Left ventricle myocardium superior (tissue), 1 donor: ENCODE data around the gene GPD1L. TPM values are rescaled to one million over a fixed set of nuclear protein-coding genes. Genes with fewer than 3 reads are reported as not detected.
"Not testable (repeated sequence)": the region's sequence is repeated elsewhere in the genome, so short reads cannot be mapped to it uniquely, and the experiment has no call there.

Experiments
- ATAC-seq: fragments of 200-7000 bp; cut with Tn5 transposase; one replicate; pipeline ENCODE4 v1.9.1; 2020; ENCODE audit warnings: mild to moderate bottlenecking, moderate library complexity
- DNase-seq: peaks from one replicate; pipeline ENCODE4 v3.0.0-alpha.2; 2020
- intact Hi-C: fragments of 100-400 bp; cut with micrococcal nuclease; formaldehyde crosslinking; loops from one replicate; pipeline ENCODE4 v1.11.0; 2022
- long read RNA-seq: library from polyadenylated mRNA; unstranded; transcript quantifications from one replicate; pipeline ENCODE4 v2.0.0, GENCODE V29; 2021
- total RNA-seq: library from RNA; stranded (reverse); fragmentation: NEBNext Ultra II Directional; extraction: Animal tissue kit (Norgen Biotek cat#: 25700); gene quantifications from one replicate; pipeline ENCODE4 v1.2.1, GENCODE V29; 2021
- donor health status: DM: no; HTN: yes; CAD: no; lungs with severe emphysema.

The GPD1L gene
- total RNA-seq: 246 TPM
- long read RNA-seq, full-length matches to known transcripts: 215 of 320 reads
- long read RNA-seq, partial matches to known transcripts: 3 of 320 reads
- long read RNA-seq, other reads (novel, unspliced or antisense): 102 of 320 reads

DNA sequence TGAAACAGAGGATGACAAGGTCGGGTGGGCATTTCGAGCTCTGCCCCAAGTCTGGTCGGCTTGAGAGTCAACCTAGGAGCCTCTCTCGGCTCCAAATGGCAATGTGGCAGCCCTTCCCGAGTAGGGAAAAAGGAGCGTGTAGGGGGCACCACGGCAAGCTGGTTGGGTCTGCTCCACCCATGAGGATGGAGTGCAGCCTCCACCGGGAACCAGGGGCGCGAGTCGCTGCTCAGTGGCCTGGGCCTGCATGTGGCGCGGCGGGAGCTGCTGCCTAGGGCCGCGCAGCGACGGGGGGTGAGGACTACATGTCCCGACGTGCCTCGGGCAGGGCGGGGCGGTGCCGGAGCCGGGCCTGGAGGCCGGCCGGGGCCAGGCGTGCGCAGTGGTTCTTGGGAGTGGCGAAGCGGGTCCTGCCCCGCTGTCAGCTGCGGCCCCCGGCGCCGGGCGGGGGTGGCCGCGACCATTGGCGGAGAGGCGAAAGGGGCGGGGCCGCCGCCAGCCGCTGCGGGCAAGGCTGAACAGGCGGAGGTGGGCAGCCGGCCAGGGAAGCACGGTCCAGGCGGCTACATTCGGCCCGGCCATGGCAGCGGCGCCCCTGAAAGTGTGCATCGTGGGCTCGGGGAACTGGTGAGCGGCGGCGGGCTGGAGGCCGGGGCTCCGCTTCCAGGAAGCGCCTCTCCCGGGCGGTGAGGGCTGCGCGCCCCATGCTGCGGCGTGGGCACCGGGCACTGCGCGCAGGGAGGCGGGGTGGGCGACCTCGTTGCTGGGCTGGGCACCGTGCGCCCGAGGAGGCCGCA lies at the start of gene GPD1L:
Gene GPD1L, plus strand, starts transcription at position 489 of the 797 bp plus-strand sequence. Its CDS starts 92 bp downstream, at position 581.
- intact Hi-C loops: no loop called here
- peak; percentile 98 for DNase-seq
- ATAC-seq: peak; percentile 92

DNA sequence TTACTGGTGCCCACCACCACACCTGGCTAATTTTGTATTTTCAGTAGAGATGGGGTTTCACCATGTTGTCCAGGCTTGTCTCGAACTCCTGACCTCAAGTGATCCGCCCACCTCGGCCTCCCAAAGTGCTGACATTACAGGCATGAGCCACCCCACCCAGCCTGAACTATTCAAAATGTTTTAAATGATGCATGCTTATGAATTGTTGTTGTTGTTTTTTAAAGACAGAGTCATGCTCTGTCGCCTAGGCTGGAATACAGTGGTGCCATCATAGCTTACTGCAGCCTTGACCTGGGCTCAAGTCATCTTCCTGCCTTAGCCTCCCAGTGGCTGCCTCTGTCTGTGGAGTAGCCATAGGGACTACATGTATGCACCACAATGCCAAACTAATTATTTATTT lies 48.0 kb upstream of the GPD1L start:
- intact Hi-C loops, DNase-seq, ATAC-seq: not testable (repeated sequence)

GRCh38 chr3:32062950-32063582 lies 43.4 kb upstream of the GPD1L start:
- DNase-seq (no peak), ATAC-seq (no peak)
- intact Hi-C loops: no loop called here

DNA sequence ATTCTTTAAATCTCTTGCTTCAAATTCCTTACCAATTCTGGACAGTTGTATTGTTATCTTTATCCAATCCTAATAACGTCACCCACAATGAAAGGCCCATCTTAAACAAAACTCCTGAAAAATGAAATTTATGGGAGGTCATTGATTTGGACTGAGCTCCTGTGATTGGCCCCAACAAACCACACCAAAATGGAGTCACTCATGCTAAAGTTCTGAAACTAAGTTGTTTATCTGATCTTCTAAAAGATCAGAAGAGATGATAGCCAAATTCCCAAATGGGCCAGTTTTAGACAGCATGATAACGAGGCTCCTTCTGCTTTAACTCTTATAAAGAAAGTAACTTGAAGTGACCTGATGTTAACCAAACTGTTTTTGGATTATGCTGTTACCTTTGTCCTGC lies 39.7 kb upstream of the GPD1L start:
- DNase-seq (no peak), ATAC-seq (no peak)
- intact Hi-C loops: no loop called here

- intact Hi-C loops, ATAC-seq, DNase-seq: not testable (repeated sequence)
Observed at GRCh38 chr3:32074194-32074593, 32.2 kb upstream of the GPD1L start.

DNA sequence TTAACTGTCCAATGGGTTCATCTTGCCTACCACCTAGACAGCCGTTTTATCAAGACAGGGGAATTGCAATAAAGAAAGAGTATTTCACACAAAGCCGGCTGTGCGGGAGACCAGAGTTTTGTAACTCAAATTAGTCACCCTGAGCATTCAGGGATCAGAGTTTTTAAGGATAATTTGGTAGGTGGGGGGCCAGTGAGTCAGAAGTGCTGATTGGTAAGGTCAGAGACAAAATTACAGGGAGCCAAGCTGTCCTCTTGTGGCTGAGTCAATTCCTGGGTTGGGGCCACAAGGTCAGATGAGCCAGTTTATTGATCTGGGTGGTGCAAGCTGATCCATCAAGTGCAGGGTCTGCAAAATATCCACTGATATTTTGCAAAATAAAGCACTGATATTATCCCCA lies 29.9 kb upstream of the GPD1L start:
- no peak for ATAC-seq
- no peak for DNase-seq
- intact Hi-C loops: no loop called here

DNA sequence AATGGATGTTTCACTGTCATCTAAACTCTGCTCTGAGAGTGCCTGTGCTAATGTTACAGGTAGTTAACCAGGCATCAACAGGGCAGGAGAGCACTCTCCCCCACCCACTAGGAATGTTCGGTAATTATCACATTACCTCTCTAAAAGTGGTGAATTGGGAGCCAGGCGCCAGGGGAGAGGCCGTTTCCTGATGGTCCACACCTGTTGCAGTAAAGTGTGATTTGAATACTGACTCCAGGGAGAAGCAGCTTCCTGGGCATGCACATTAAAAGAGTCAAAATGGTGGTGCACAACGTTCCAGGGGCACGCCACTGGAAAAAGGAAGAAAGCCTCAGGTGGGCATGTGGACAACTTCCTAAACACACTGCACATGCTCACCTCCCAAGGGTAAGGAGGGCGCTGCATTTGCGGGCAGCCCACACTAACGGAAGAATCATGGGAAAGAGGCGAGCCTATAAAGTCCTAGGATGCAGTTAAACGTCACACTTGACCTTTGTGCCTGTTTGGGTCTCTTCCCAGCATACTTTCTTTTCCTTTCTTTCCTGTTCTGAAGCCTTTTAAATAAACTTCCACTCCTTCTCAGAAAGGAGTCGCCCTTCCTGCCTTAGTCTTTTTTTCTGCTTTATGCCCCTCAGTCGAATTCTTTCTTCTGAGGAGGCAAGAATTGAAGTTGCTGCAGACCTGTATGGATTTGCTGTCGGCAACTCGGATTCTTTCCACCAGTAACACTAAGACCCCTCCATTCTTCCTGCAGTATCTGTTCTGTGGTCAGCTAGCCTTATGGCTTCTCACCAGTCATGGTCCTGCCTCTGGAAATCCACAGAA lies 28.9 kb upstream of the GPD1L start:
- ATAC-seq: peak; percentile 43
- intact Hi-C loops: no loop called here
- no peak for DNase-seq

DNA sequence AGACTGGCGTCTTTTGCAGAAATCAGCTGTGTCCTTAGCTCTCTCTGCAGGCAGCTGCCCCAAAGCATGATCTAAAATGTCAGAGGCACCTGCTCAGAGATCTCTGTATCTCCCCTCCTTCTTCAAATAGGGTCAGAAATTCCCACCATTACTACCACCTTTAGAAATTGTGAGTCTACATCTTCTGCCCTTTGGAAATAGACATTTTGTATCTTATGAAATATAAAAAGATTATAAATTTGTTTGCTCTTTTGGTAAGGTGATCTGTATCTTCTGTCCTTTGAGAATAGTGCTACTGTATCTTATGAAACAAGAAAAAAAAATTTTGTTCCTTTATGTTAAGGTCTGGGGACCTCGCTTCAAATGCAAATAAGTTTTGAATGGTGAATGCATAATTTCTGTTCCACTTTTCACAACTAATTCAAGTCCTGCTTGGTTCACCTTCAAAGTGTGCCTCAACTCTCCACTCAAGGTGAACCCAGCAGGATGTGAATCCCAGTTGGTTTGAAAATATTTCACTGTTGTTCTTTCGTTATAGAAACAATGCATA lies 28.3 kb upstream of the GPD1L start:
- no peak for ATAC-seq
- intact Hi-C loops: no loop called here
- DNase-seq: no peak

DNA sequence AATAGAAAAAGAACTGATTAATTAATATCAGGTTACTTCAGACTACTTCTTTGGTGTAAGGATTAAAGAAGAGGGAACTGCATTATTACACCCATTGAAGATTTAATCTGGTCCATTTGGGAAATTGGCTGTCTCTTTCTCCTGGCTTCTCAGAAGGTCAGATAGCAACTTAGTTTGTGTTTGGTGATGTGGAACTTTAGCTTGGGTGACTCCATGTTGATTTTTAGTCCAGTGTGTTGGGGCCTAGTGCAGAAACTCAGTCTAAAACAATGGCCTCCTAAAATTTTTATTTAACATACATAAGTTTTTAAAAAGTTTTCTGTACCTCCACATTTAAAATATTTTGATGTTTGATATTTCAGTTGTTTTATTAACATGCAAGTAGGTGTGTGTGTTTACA lies 27.6 kb upstream of the GPD1L start:
- intact Hi-C loops: no loop called here
- ATAC-seq (no peak), DNase-seq (no peak)

GRCh38 chr3:32082721-32083120 lies 23.7 kb upstream of the GPD1L start:
- DNase-seq (no peak), ATAC-seq (no peak)
- intact Hi-C loops: no loop called here

DNA sequence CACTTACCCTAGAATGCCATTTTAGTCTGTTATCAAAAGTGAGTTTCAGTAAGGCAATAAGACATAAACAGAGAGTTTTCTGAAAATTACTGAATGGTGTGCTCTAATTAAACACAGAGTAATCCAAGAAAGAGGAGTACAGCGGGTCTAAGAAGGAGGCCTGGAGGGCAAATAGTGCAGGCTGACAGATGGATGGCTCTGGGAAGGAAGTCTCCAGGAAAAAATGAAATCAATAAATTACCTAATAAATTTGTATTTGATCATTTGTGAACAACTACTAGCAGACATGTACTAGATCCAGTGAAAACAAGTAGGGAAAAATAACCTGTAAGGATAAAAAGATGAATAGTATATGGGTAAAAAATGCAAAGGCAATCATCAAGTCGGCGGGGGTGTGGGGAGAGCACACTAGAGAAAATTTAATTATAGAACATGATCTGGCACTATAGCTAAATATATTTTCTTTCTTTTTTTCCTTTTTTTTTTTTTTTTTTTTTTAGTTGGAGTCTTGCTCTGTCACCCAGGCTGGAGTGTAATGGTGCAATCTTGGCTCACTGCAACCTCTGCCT lies 22.6 kb upstream of the GPD1L start:
- DNase-seq (no peak), ATAC-seq (no peak)
- intact Hi-C loops: no loop called here

GRCh38 chr3:32084870-32085269 lies 21.6 kb upstream of the GPD1L start:
- DNase-seq (no peak), ATAC-seq (no peak)
- intact Hi-C loops: no loop called here

DNA sequence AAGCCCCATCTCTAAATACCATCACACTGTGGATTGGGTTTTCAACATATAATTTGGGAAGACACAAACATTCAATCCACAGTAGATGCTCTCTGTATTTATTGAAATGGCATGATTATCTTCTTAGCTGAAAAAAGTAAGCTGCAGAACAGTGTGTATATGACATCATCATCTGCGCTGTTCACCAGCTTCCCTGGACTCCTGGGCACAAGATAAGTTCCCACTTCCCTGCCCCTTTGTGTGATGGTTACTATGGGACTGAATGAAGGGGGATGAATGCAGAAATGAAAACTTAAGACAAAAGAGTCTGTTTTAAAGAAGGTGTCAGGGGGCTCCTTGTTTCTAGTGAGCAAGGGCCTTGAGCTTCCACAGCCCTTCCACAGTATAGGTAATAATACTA lies 20.0 kb upstream of the GPD1L start:
- intact Hi-C loops: no loop called here
- ATAC-seq: no peak

DNA sequence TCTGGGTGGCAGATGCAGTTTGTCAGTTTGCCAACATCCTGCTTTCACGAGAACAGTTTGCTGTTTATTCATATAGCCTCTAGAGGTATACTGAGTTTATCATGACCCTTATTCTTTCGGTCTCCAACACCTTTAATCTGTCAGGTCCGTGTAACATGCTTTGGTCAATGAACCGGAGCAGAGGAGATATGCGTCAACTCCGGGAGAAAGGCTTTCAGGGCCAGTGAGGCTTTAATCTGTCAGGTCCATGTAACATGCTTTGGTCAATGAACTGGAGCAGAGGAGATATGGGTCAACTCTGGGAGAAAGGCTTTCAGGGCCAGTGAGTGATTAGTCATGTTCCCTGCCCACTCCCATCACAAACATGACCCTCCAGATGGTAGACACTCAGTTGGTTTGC lies 16.9 kb upstream of the GPD1L start:
- no peak for DNase-seq
- intact Hi-C loops: no loop called here
- ATAC-seq: no peak

More for the DNA sequence above, 20.0 kb upstream of the GPD1L start:
- no peak for DNase-seq

DNA sequence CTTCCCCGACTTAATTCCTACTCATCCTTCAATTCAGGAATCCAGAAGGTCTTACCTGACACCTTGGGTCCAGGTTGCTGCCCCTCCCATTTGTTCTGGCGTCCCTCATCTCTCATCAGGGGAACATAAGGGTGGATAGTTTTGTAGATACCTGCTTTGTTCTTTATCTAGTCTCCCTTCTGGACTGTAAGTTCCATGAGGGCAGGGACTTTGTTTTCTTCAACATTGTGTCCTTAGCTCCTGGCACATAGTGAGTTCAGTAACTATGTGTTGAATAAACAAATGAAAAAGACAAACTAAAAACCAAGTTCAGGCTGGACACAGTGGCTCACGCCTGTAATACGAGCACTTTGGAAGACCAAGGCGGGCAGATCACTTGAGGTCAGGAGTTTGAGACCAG lies 13.2 kb upstream of the GPD1L start:
- no peak for ATAC-seq
- intact Hi-C loops: no loop called here

GRCh38 chr3:32095431-32095830 lies 11.0 kb upstream of the GPD1L start:
- no peak for ATAC-seq
- no peak for DNase-seq

More for the DNA sequence above, 13.2 kb upstream of the GPD1L start:
- no peak for DNase-seq

DNA sequence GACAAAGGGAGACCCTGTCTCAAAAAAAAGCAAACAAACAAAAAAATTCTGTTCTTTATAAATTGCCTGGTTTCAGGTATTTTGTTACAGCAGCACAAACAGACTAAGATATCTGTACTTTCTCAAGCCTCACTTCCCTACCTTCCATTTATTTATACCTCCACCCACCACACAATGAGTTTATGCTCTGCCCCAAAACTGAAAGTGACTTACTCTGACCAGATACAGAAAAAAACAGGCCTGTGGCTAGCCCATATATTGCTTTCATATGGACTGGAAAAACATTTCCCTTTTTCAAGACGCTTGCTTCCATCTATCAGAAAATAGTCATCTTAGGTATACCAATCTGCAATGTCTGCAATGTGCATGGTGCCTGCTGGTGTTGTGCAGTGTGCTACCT lies 8.7 kb upstream of the GPD1L start:
- intact Hi-C loops: no loop called here
- DNase-seq (no peak), ATAC-seq (no peak)

More at GRCh38 chr3:32095431-32095830, 11.0 kb upstream of the GPD1L start:
- intact Hi-C loops: no loop called here

GRCh38 chr3:32098528-32098927 lies 7.9 kb upstream of the GPD1L start:
- intact Hi-C loops: no loop called here
- DNase-seq: no peak
- ATAC-seq: no peak

DNA sequence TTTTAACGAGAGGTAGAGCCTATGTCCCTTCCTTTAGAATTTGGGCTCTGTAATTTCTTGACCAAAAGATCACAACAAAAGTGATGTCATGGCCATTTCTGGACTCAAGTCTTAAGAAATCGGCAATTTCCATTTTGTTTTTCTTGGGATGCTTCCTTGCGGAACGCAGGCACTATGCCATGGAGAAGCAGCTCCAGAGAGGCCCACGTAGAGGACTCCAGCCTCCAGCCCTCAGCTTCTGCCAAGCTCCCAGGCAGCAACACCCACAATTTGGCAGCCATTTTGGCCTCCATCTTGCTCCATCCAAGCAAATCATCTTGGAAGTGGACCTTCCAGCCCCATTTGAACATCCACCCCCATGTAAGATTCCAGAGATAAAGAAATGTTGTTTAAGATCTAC lies 6.0 kb upstream of the GPD1L start:
- ATAC-seq: no peak
- intact Hi-C loops: no loop called here
- DNase-seq: no peak
